HFFc6 (cell line): ENCODE data around the gene POLR2H. TPM values are rescaled to one million over a fixed set of nuclear protein-coding genes. Genes with fewer than 3 reads are reported as not detected.

ENCODE experiments used
- DNase-seq: peaks from one replicate; pipeline ENCODE4 v3.0.0-alpha.2; 2018
- H3K27ac Mint-ChIP-seq: 2 replicates; pipeline ENCODE4 v1.8.0; 2020; ENCODE audit warnings: mild to moderate bottlenecking, mixed read lengths
- H3K27me3 Mint-ChIP-seq: 2 replicates; pipeline ENCODE4 v1.8.0; 2021; ENCODE audit warnings: mild to moderate bottlenecking, moderate library complexity, mixed read lengths; ENCODE audit not compliant: insufficient read depth
- H3K36me3 Mint-ChIP-seq: 2 replicates; pipeline ENCODE4 v1.8.0; 2021; ENCODE audit warnings: low read depth, mixed read lengths
- H3K4me1 Mint-ChIP-seq: 2 replicates; pipeline ENCODE4 v1.8.0; 2020; ENCODE audit warnings: low read depth, mixed read lengths
- H3K4me3 Mint-ChIP-seq: 2 replicates; pipeline ENCODE4 v1.8.0; 2020; ENCODE audit warnings: mild to moderate bottlenecking, moderate library complexity, mixed read lengths
- H3K9me3 Mint-ChIP-seq: 2 replicates; pipeline ENCODE4 v1.8.0; 2020; ENCODE audit warnings: mild to moderate bottlenecking, mixed read lengths
- CTCF ChIP-seq: fragments of 200-600 bp; sonication (generic); IDR thresholded peaks from 2 replicates; pipeline ENCODE4 v1.5.0; 2021; ENCODE audit warnings: antibody characterized with exemption, mild to moderate bottlenecking
- total RNA-seq, 6 experiments: library from RNA; stranded (reverse); fragmentation: NEBNext Ultra II Directional; extraction: Animal tissue kit (Norgen Biotek cat#: 25700); gene quantifications; 2 replicates in 1 of 6; 3 replicates in 5 of 6; pipeline ENCODE4 v1.2.3, GENCODE V29; 2021

The POLR2H gene
- total RNA-seq, 6 experiments from 2014 or later: 45.4 to 68.6 (median 50.1) TPM

GRCh38 chr3:184389384-184389783 is 27.9 kb downstream of the POLR2H start:
- TF ChIP-seq CTCF: no peak
- Mint-ChIP-seq H3K27me3 (peaks cover 42% of the 10 kb centered on the region), H3K27ac (no peak overlapping the region), H3K36me3 (no peaks in the 10 kb centered on the region), H3K9me3 (no peaks in the 10 kb centered on the region), H3K4me3 (no peak overlapping the region), H3K4me1 (no peaks in the 10 kb centered on the region)
- DNase-seq: no peak

- no peak for DNase-seq
- Mint-ChIP-seq H3K4me1 (no peaks in the 10 kb centered on the region), H3K27ac (no peak overlapping the region), H3K4me3 (no peak overlapping the region), H3K36me3 (no peaks in the 10 kb centered on the region), H3K27me3 (peaks cover 43% of the 10 kb centered on the region), H3K9me3 (no peaks in the 10 kb centered on the region)
- no peak for TF ChIP-seq CTCF
Measured at GRCh38 chr3:184389935-184390528, 28.5 kb downstream of the POLR2H start.

- H3K4me1 Mint-ChIP-seq: no peaks in the 10 kb centered on the region
- no peak overlapping the region for H3K4me3 Mint-ChIP-seq
- no peak for TF ChIP-seq CTCF
- H3K9me3 Mint-ChIP-seq: no peaks in the 10 kb centered on the region
- no peaks in the 10 kb centered on the region for H3K36me3 Mint-ChIP-seq
- no peak for DNase-seq
- H3K27ac Mint-ChIP-seq: no peak overlapping the region
- peaks cover 54% of the 10 kb centered on the region for H3K27me3 Mint-ChIP-seq
Measured at GRCh38 chr3:184391266-184391665, 29.8 kb downstream of the POLR2H start.

GRCh38 chr3:184395320-184395660 is 33.8 kb downstream of the POLR2H start:
- Mint-ChIP-seq H3K9me3 (no peaks in the 10 kb centered on the region), H3K4me3 (no peak overlapping the region)

GRCh38 chr3:184399410-184399809 is 37.9 kb downstream of the POLR2H start:
- Mint-ChIP-seq H3K9me3 (no peaks in the 10 kb centered on the region), H3K27ac (no peak overlapping the region), H3K27me3 (peaks cover 45% of the 10 kb centered on the region), H3K4me3 (no peak overlapping the region), H3K4me1 (peaks cover 8% of the 10 kb centered on the region), H3K36me3 (no peaks in the 10 kb centered on the region)
- DNase-seq: peak; percentile 85
- TF ChIP-seq CTCF: no peak

More at GRCh38 chr3:184395320-184395660, 33.8 kb downstream of the POLR2H start:
- no peak for DNase-seq
- peaks cover 49% of the 10 kb centered on the region for H3K27me3 Mint-ChIP-seq
- no peak for TF ChIP-seq CTCF
- H3K36me3 Mint-ChIP-seq: no peaks in the 10 kb centered on the region
- no peak overlapping the region for H3K27ac Mint-ChIP-seq
- H3K4me1 Mint-ChIP-seq: peaks cover 8% of the 10 kb centered on the region
